Inferior parietal cortex (tissue), 1 donor: ENCODE data around the gene FKTN.

Experiments used
- DNase-seq: peaks from one replicate; pipeline ENCODE4 v3.0.0-alpha.2; 2016; ENCODE audit errors: extremely low spot score

Gene FKTN

DNA sequence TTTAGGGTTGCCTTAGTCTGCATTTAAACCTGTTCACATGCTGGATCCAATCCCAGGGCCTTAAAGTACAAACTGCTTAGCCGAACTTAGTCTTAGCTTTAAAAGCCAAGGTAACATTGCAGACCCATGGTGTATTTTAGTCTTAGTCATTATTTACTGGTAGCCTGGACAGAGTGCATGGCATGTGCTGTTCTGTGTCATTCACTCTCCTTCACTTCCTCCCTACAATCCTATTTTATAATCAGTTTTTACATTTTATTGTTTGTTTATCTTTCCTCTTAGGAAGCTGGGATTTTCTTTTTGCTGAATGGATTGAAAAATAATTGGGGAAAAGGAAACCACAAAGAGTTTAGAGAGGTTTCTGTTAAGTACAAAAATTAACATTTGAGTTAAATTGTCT, 74.9 kb downstream of the FKTN start:
- DNase-seq, result no peak

- no peak for DNase-seq
Observed at GRCh38 chr9:105633411-105633810, 75.5 kb downstream of the FKTN start.

- no peak for DNase-seq
Observed at GRCh38 chr9:105636331-105636730, 78.4 kb downstream of the FKTN start.

DNA sequence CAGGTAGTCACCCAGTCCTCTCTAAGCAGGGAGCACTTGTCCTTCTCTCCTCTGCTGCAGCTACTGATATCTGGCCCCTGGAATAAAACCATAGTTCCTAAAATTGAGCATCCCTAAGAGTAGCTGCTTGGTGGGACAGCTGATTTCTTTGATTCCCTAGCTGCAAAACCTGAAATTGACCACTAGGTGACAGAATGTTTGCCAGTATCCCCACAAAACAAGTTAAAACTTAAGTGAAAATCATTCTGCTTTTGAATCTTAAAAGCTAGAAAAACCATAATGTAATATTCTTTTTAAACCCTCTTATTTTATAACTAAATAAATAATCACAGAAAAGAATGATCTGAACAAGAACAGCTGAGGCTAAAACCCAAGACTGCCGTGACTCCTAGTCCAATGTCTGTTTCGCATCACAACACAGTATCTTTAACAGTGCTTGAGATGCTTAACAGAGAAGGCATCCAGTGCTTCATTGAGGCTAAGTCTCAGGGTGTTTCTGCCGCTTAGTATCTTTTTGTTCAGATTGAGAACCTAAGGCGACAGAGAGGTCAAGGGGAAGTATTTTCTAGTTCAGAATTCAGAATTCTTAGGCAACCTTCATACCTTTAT, 80.0 kb downstream of the FKTN start:
- DNase-seq, result no peak

- DNase-seq, result no peak
Observed at GRCh38 chr9:105639936-105640335, 82.0 kb downstream of the FKTN start.

- DNase-seq, result no peak
Observed at GRCh38 chr9:105643795-105644194, 85.9 kb downstream of the FKTN start.

DNA sequence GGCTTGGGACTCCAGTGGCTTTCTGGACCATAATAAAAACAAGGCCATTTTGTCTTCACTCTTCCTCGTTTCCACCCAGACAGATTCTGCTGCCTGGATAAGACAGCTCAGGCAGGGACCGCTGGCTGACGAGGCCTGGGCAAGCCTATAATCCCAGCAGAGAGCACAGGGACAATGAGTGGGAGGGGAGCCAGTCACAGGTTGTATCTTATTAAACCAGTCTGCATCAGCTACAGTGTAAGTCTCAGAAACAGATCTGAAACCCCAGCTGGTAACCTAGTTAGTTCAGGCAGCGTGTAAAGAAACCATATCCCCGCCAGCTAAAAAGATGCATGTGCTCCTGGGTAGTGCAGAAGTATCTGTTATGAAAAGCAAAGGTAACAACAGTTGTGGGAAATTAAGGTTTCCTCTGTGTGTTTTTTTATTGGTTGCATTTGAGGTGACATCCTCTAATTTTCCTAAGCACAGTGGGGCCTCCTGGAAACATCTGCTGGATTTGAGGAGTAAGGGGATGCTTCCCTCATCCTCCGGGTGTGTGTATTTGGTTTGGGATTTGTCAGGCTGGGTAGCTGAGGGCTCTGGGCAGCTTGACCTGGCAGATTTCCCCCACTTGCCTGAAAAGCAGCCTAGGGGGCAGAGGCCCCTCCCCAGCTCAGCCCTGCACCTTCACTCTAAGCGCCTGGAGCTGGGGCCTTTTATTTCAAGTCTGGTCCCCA, 89.1 kb downstream of the FKTN start:
- no peak for DNase-seq

DNA sequence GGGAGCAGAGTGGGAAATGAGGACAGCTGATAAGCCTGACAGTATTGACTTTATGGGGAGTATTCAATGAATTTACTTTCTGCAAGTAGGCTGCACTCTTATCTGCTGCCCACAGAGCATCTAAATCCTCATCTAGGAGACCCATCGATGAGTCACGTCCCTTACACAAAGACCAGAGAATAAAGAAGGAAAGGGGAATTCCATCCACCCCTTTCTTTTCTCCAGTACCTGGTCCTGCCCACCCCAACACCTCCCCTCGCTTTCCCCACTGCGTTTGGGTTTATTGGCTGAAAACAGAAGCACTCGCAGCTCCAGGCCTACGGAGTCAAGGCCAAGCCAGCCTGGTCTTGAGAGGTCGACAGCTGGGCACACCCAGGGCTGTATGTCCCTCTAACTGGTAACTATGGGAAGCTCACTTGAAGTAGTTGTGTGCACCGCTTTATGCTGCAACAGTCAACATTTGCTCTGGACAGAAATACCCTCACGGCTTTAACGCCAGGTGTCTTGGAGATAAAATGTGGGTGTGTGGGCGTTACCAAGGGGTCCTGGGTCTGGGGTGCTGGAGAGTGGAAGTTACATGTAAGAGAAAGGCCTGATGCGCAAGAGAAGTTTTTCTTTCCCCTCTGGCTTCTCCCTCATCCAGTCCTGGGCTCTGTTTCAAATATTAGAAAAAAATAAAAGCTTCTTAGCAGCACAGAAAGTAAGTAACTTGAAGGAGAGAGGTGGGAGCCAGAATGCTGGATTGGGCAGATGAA, 89.8 kb downstream of the FKTN start:
- DNase-seq, result peak; percentile 15

GRCh38 chr9:105651806-105652205, 93.9 kb downstream of the FKTN start:
- no peak for DNase-seq

GRCh38 chr9:105656131-105656921, 98.4 kb downstream of the FKTN start:
- DNase-seq, result no peak

DNA sequence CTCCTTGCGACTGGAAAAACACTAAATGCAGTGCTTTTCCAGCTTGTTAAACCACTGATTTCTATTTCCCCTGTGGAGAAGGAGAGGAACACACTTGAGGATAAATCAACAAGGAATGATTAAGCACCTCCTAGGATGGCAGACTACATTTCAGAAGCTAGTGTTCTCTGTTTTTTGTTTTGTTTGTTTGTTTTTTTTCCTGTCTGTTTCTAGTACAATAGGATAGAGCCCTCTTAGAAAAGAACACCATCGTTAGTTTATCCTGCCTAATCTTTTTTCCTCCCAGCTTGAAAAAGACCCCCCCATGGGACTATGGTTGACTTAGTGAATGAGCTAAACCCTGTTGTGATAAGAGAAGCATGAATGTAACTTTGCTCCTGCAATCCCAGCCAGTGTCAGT, 100.4 kb downstream of the FKTN start:
- DNase-seq, result no peak

GRCh38 chr9:105661011-105661410, 103.1 kb downstream of the FKTN start:
- no peak for DNase-seq

DNA sequence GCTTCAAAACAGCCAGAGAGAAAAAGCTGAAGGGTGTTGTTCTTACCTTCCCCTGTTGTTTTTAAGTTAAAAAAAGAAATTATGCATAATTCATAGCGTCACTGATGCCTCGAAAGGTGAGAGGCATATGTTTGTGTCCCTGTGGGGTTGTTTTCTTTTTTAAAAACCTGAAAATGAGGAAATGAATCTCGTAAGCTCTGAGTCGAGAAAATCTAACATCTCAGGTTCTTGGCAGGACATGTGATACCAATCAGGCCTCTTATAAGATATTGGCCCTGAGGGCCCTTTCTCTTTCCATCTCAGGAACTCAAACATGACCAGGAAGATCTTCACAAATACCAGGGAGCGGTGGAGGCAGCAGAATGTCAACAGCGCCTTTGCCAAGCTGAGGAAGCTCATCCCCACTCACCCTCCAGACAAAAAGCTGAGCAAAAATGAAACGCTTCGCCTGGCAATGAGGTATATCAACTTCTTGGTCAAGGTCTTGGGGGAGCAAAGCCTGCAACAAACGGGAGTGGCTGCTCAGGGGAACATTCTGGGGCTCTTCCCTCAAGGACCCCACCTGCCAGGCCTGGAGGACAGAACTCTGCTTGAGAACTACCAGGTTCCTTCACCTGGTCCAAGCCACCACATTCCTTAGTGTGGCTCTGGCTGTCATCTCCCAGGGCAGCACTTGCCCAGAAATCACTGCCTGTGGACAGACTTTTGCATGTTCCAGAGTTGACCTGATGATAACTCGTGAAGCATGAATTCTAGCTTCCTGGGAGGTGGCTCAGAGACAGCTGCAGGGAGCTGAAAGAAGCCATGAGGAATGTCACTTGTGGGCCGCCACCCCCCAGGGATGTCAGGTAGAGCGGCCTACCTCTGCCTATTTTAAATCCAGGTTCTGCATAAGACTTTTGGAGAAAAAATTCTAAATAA, 104.5 kb downstream of the FKTN start, which contains the start of gene TAL2:
Gene TAL2 (plus strand): TSS at position 274 of the 921 bp plus-strand sequence. CDS start 40 bp downstream, at position 314.
- no peak for DNase-seq

- DNase-seq, result no peak
Observed at GRCh38 chr9:105663914-105664313, 106.0 kb downstream of the FKTN start.

- no peak for DNase-seq
Observed at GRCh38 chr9:105667867-105668266, 109.9 kb downstream of the FKTN start.

GRCh38 chr9:105670315-105670714, 112.4 kb downstream of the FKTN start:
- no peak for DNase-seq

DNA sequence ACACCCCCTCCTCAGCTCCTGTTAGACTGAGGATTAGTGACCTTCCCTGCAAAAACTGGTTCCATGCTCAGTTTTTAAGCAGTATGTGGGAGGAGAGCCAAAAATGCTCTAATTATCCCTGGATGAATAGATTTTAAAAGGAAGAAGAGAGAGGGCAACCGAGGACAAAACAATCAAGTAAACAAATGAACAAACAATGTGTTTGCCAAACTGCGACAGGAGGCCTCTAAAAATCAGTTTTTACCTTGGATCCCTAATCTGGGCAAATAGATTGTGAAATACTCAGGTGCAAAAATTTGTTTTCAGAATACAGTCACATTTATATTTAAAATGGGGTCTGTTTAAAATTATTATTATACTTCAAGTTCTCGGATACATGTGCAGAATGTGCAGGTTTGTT, 112.8 kb downstream of the FKTN start:
- DNase-seq, result no peak

DNA sequence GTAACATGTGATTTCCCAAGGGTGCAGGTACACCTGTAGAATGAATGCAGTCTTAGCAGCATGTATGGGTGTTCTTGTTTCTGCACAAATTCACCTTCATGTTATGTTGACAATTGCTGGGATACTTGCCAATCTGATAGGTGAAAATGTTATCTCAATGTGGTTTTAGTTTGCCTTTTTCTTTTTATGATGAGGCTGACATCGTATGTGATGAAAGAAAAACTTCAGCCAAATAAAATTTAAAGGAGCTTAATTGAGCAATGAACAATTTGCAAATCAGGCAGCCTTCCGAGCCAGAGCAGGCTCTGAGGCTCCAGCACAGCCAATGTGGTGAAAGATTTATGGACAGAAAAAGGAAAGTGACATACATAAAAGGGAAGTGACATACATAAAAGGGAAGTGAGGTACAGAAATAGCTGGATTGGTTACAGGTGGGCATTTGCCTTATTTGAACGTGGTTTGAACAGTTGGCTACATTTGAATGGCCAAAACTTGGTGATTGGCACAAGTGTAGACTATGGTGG, 114.8 kb downstream of the FKTN start:
- no peak for DNase-seq

DNA sequence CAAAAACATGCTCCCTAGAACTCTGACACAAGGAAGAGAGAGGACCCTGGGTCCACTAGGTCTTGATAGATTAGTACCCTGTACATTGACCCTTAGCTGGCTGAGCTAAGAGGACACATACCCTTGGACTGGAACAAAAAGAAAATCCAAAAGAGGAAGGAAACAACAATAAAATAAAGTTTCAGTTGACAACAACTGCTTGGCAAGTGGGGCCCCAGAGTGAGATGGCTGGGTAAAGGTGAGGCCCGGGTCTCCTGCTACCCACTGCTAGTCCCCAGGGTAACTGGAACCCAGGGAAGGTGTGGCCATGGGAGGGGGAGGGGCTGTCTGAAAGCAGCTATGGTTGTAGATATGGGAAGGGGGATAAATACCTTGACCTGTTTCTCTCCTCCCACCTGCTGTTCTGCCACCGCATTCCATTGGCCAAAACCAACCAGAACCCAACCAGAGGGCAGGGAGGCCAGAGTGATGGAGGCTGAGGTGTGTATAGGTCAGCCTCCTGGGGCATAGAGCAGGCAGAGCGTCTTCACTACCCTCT, 116.0 kb downstream of the FKTN start:
- no peak for DNase-seq

- no peak for DNase-seq
Observed at GRCh38 chr9:105676351-105676923, 118.5 kb downstream of the FKTN start.
